Astrocyte (in vitro differentiated cells and primary cell): Measurements from ENCODE around the gene FUT1.

Experiments used
- EZH2 ChIP-seq: IDR thresholded peaks from 2 replicates; pipeline ENCODE4 v1.6.1; 2012; ENCODE audit warnings: mild to moderate bottlenecking, low read length, inconsistent platforms; ENCODE audit not compliant: insufficient read depth
- TF ChIP-seq, protein P1 (sequence below): IDR thresholded peaks from 2 replicates; pipeline ENCODE4 v1.5.1; 2011; ENCODE audit warnings: low read depth, mild to moderate bottlenecking, inconsistent platforms, low read length, moderate library complexity; ENCODE audit not compliant: insufficient read depth

- TF ChIP-seq, protein P1, sequence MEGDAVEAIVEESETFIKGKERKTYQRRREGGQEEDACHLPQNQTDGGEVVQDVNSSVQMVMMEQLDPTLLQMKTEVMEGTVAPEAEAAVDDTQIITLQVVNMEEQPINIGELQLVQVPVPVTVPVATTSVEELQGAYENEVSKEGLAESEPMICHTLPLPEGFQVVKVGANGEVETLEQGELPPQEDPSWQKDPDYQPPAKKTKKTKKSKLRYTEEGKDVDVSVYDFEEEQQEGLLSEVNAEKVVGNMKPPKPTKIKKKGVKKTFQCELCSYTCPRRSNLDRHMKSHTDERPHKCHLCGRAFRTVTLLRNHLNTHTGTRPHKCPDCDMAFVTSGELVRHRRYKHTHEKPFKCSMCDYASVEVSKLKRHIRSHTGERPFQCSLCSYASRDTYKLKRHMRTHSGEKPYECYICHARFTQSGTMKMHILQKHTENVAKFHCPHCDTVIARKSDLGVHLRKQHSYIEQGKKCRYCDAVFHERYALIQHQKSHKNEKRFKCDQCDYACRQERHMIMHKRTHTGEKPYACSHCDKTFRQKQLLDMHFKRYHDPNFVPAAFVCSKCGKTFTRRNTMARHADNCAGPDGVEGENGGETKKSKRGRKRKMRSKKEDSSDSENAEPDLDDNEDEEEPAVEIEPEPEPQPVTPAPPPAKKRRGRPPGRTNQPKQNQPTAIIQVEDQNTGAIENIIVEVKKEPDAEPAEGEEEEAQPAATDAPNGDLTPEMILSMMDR, result no peak
- no peak for TF ChIP-seq EZH2
These were observed 44.0 kb upstream of the FUT1 start for GRCh38 chr19:48796298-48797083.
